Neural progenitor cell (in vitro differentiated cells): ENCODE data around the gene MGAT4B.

Source experiments
- CTCF ChIP-seq: fragments of 200-600 bp; sonication (generic); IDR thresholded peaks from 2 replicates; pipeline ENCODE4 v1.5.1; 2017; ENCODE audit warnings: antibody characterized with exemption, mild to moderate bottlenecking
- EZH2 ChIP-seq: fragments of 200-600 bp; sonication (generic); IDR thresholded peaks from 2 replicates; pipeline ENCODE4 v1.6.1; 2017; ENCODE audit warnings: antibody characterized with exemption, mild to moderate bottlenecking, moderate library complexity

- peak; percentile 41 for TF ChIP-seq CTCF
- TF ChIP-seq EZH2 = no peak
Measured at GRCh38 chr5:179768326-179769085, 38.2 kb downstream of the MGAT4B start.
